SK-N-SH treated with all-trans-retinoic acid at 6 μM for 48 hours (cell line): ENCODE results near the gene NAALADL2.

Experiments used
- ARNTL ChIP-seq: fragments of 450-650 bp; formaldehyde crosslinking; IDR thresholded peaks from 2 replicates; pipeline ENCODE4 v1.5.0; 2020; ENCODE audit warnings: low read depth, mild to moderate bottlenecking, moderate library complexity, borderline replicate concordance
- BACH2 ChIP-seq: fragments of 250-450 bp; sonication (Bioruptor Pico); IDR thresholded peaks from 2 replicates; pipeline ENCODE4 v1.9.0; 2021; ENCODE audit warnings: mild to moderate bottlenecking, borderline replicate concordance
- CREB5 ChIP-seq: fragments of 250-450 bp; sonication (Bioruptor Pico); IDR thresholded peaks from 2 replicates; pipeline ENCODE4 v1.5.1; 2020; ENCODE audit warnings: low read depth, mild to moderate bottlenecking, moderate library complexity
- CSRNP3 ChIP-seq: fragments of 250-450 bp; sonication (Bioruptor Pico); IDR thresholded peaks from 2 replicates; pipeline ENCODE4 v1.5.1; 2021; ENCODE audit warnings: mild to moderate bottlenecking, moderate library complexity
- ESRRG ChIP-seq: fragments of 250-450 bp; sonication (Bioruptor Pico); IDR thresholded peaks from 2 replicates; pipeline ENCODE4 v1.6.1; 2021; ENCODE audit warnings: mild to moderate bottlenecking
- OSR1 ChIP-seq: fragments of 250-450 bp; sonication (Bioruptor Pico); IDR thresholded peaks from 2 replicates; pipeline ENCODE4 v1.8.0; 2022; ENCODE audit warnings: moderate library complexity, mild to moderate bottlenecking, inconsistent platforms
- PATZ1 ChIP-seq: fragments of 250-450 bp; sonication (Bioruptor Pico); IDR thresholded peaks from 2 replicates; pipeline ENCODE4 v1.8.0; 2020; ENCODE audit warnings: mild to moderate bottlenecking, moderate library complexity, borderline replicate concordance
- RARB ChIP-seq: fragments of 250-450 bp; sonication (Bioruptor Pico); IDR thresholded peaks from 2 replicates; pipeline ENCODE4 v1.8.0; 2021; ENCODE audit warnings: mild to moderate bottlenecking, moderate library complexity
- TSHZ2 ChIP-seq: fragments of 250-450 bp; sonication (Bioruptor Pico); IDR thresholded peaks from 2 replicates; pipeline ENCODE4 v1.5.0; 2020; ENCODE audit warnings: mild to moderate bottlenecking, moderate library complexity
- ZFP30 ChIP-seq: fragments of 450-650 bp; formaldehyde crosslinking; IDR thresholded peaks from 2 replicates; pipeline ENCODE4 v1.5.0; 2022; ENCODE audit warnings: mild to moderate bottlenecking, moderate library complexity
- ZNF565 ChIP-seq: fragments of 450-650 bp; formaldehyde crosslinking; conservative IDR thresholded peaks from 2 replicates; pipeline ENCODE4 v1.5.0; 2020; ENCODE audit warnings: low read depth, mild to moderate bottlenecking, moderate library complexity

GRCh38 chr3:175434561-175434960 lies 575.4 kb downstream of the NAALADL2 start:
- TF ChIP-seq CREB5 (no peak), ZFP30 (CRISPR knock-in tag) (no peak), RARB (CRISPR knock-in tag) (no peak), PATZ1 (CRISPR knock-in tag) (no peak), TSHZ2 (CRISPR knock-in tag) (no peak), BACH2 (no peak), ESRRG (no peak), ARNTL (CRISPR knock-in tag) (no peak), OSR1 (CRISPR knock-in tag) (no peak), CSRNP3 (CRISPR knock-in tag) (no peak), ZNF565 (CRISPR knock-in tag) (no peak)
